HG03565 (cell line): ENCODE measurements around the gene IQCM.

Experiments
- ATAC-seq: cut with Tn5 transposase; IDR thresholded peaks from one replicate; pipeline ENCODE4 v1.9.1; 2021; ENCODE audit warnings: mild to moderate bottlenecking, moderate library complexity; ENCODE audit not compliant: unreplicated experiment

IQCM gene, protein sequence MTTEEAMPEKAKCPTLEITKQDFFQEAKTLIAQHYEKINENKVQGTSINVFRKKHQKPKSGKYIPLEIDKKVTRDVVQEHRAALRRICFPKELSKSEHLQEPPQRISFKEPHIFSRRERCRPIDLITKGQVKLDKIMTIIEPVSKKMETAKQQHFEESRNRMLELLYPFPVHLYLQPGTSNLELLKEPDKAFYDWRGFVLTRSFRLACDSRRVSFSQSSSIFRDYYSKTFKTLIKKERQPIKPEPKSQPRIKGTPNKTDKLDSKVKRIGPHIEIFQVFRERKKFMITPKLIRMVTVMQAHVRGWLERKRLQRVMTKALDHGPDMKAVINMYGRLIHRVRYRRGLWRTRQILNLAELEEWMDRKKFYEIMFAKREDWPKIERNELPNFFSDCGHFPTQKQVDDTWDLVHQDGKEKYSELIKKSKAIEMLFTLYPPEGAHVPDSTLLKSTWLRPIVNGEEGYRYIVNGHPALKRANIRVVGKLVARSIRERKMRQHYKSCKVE

GRCh38 chr4:149815743-149816142 lies at the start of gene IQCM:
TSS of gene IQCM (minus strand) at chr4:149815843. CDS start at chr4:149742691, 73,152 bp downstream.
- no peak for ATAC-seq

- no peak for ATAC-seq
Observed at GRCh38 chr4:149857446-149857845, 41.8 kb upstream of the IQCM start.

GRCh38 chr4:149845743-149846142 lies 30.1 kb upstream of the IQCM start:
- no peak for ATAC-seq

DNA sequence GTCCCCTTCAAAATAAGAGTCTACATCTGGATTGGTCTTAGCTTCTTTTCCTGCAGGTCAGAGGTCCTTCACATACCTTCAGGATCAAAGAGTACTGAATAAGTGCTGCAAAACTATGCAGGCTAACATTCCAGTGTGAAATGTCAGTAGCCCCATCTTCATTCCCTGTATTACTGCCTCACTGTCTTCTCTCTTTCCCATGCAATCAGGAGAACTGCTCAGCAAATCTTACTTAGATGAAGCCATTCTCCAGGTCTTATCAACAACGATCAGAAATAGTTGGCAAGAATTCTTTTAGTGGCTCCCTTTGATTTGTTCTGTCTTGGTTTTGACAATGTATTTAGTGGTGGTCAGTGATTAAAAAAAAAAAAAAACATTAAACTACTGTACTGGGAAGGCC lies 26.0 kb upstream of the IQCM start:
- ATAC-seq = no peak

- no peak for ATAC-seq
Observed at GRCh38 chr4:149838036-149838435, 22.4 kb upstream of the IQCM start.

DNA sequence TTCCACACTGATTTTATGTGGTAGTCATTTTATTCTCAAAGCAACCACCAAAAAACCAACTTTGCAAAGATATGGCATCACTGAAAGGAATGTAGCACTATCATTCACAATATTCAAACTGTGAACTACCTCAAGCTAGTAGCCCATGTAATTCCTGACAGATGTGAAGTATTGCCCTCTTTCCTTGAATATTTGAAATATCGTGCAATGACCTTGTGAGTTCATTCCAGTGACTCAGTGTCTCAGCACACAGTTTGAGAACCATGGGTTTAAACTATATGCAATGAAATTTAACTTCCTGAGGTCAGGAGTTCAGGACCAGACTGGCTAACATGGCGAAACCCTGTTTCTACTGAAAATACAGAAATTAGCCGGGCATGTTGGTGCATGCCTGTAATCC lies 20.9 kb upstream of the IQCM start:
- ATAC-seq = no peak

DNA sequence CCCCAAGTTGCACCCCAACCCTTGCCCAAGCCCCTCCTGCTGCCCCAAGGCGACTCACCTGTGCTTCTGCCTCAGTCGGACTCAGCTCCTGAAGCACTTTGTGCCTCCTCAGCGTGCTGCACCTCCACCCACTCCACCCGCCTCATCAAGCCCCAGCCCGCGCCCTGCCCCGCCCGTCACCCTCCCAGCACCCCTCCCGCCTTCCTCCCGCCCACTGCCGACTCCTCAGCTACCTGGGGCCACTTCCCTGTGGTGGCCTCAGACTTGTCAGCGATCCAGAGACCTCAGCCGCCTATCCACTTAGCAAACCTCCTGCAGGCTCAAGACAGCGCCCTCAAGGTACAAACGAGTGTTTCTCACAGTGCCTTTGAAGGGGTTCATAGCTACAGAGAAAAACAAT lies 19.6 kb upstream of the IQCM start:
- no peak for ATAC-seq

DNA sequence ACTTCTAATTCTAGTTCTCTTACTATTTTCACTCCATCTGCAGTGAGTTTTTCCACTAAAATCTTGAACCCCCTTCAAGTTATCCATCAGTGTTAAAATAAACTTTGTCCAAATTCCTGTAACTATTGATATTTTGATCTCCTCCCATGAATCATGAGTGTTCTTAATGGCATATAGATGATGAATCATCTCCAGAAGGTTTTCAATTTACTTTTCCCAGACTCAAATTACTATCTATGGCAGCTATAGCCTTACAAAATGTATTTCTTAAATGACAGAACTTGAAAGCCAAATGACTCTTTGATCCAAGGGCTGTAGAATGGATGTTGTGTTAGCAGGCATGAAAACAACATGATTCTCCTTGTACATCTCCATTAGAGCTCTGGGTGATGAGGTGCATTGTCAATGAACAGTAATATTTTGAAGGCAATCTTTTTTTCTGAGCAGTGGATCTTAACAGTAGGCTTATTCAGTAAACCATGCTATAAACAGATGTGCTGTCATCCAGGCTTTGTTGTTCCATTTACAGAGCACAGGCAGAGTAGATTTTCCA lies 16.1 kb upstream of the IQCM start:
- ATAC-seq = no peak

GRCh38 chr4:149830823-149831222 lies 15.2 kb upstream of the IQCM start:
- ATAC-seq = no peak

DNA sequence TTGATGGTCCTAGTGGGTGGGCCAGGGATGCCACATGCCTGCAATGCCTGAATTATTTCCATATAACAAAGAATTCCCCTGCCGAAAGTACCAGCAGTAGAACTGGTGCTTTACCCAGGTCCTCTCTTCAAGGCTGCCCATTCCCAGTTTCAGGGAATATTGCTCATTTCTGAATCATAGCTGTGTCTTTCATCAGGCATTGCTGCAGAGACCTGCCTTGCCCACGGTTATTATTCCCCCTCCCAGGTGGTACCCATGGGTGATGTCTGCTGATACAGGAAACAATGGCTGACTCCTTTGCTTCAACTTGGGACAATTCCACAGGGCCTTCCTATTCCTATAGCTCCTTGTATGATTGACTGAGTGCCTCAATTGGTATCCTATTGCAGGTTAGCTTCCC lies 9.7 kb upstream of the IQCM start:
- ATAC-seq = no peak

GRCh38 chr4:149823769-149824221 lies 8.2 kb upstream of the IQCM start:
- no peak for ATAC-seq

- ATAC-seq = no peak
Observed at GRCh38 chr4:149801416-149801815, 14.2 kb downstream of the IQCM start.

DNA sequence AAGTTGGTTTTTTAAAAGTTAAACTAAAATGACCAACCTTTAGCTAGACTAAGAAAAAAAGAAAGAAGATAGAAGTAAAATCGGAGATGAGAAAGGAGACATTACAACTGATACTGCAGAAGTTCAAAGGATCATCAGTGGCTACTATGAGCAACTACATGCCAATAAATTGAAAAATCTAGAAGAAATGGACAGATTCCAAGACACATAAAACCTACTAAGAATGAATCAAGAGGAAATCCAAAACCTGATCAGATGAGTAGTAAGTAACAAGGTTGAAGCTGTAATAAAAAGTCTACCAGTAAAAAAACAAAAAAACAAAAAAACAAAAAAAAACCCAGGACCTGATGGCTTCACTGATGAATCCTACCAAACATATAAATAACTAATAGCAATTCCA lies 16.1 kb downstream of the IQCM start:
- no peak for ATAC-seq

DNA sequence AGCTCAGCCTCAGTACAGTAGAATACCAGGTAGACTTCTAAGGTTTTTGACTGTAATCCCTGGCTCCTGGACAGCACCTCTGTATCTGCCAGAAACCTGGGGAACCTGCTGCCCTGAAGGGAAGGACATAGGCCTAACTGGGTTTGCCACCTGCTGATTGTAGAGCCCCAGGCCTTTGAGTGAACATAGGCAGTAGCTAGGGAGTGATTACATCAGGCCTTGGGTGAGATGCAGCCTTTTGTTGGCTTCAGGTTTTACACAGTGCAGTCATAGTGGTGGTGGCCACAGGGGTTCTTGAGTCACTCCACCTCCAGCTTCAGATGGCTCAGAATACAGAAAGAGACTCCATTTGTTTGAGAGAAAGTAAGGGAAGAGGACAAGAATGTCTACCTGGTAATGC lies 19.3 kb downstream of the IQCM start:
- ATAC-seq = no peak

GRCh38 chr4:149795256-149795655 lies 20.4 kb downstream of the IQCM start:
- no peak for ATAC-seq

DNA sequence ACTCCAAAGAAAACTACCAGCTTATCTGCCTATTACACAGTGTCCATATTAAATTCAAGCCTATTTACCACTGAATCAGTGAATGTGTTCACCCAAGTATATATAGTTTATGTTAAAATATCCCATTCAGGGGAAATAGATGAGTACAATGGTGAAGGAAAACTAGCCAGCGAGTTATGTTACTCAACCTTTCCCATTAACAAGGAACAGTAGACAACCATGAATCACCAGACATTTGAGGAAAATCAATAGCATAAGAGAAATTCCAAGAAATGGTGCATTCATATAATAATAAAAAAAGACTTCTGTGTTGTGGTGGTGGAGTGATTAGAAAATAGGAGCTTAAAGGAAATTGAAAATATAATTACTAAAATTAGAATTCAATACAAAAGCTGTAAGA lies 21.3 kb downstream of the IQCM start:
- ATAC-seq = no peak

GRCh38 chr4:149793459-149793858 lies 22.2 kb downstream of the IQCM start:
- ATAC-seq = no peak

GRCh38 chr4:149791851-149792250 lies 23.8 kb downstream of the IQCM start:
- no peak for ATAC-seq

- ATAC-seq = no peak
Observed at GRCh38 chr4:149790172-149790907, 25.3 kb downstream of the IQCM start.

GRCh38 chr4:149788300-149788699 lies 27.3 kb downstream of the IQCM start:
- no peak for ATAC-seq

DNA sequence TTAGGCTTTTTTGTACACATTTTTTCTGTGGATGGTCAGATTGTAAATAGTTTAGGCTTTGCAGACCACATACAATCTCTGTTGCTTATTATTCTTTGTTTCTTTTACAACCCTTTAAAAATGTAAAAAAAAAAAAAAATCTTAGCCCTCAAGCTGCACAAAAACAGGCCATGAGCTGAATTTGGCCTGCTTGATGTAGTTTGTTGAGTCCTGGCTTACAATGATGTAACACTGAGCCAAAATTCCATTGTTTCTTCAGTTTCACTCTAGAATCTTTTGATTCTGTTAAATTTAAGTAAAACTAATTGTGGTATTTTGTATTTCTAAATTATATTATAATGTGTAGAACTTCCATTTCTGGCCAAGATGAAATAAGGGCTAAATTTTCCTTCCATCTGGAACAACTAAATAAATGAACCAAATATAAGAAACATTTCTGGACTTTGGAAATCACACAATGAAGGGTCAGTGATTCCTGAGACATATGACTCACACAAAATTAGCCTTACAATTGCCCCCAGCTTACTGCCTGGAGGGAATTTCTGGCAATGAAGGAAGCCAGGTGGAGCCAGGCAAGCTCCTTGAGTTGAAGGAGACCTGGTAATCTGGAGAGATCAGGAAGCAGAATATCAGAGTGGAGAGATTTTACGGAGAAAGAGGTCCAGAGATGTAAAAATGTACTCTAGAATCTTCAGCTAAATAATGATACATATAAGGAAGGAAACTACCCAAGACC lies 29.8 kb downstream of the IQCM start:
- ATAC-seq = no peak
